HG03342 (cell line): ENCODE results near the gene TRPV6.

Source experiments
- ATAC-seq: cut with Tn5 transposase; IDR thresholded peaks from one replicate; pipeline ENCODE4 v1.9.1; 2021; ENCODE audit warnings: mild to moderate bottlenecking, moderate library complexity; ENCODE audit not compliant: unreplicated experiment

Gene TRPV6

GRCh38 chr7:142855756-142856564, 29.6 kb downstream of the TRPV6 start:
- no peak for ATAC-seq

DNA sequence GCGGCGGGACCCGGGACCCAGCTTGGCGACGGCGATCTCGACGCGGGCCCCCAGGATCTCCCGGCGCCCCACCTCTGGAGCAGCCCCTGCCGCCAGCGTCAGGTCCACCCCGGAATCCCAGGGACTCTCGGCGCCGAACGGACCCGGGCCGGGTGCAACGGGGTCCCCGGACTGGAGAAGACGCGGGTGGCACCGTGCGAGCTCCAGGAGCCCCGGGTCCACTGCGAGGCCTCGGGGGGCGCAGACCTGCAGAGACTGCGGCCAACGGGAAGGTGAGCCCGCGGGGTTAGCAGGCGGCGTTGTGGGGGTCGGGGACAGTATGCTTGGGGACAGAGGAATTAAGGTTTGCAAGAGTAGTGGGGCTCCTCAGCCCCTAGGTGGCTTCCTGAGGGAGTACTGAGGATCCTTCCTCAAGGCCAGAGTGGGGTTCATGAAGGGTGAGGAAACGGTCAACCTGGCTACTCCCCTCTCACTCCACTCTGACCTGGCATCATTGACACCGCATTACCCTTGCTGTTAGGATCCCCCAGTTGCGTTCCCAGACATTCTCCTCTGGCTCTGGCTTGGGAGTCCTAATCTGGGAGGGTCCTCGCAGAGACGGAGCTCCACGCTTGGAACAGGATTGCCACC, 30.3 kb downstream of the TRPV6 start:
- ATAC-seq, result peak; percentile 5

GRCh38 chr7:142854372-142855113, 31.0 kb downstream of the TRPV6 start, which contains the start of gene EPHB6:
EPHB6 (plus strand) TSS chr7:142855076; CDS start chr7:142863228, 8,152 bp downstream.
- peak; percentile 45 for ATAC-seq

DNA sequence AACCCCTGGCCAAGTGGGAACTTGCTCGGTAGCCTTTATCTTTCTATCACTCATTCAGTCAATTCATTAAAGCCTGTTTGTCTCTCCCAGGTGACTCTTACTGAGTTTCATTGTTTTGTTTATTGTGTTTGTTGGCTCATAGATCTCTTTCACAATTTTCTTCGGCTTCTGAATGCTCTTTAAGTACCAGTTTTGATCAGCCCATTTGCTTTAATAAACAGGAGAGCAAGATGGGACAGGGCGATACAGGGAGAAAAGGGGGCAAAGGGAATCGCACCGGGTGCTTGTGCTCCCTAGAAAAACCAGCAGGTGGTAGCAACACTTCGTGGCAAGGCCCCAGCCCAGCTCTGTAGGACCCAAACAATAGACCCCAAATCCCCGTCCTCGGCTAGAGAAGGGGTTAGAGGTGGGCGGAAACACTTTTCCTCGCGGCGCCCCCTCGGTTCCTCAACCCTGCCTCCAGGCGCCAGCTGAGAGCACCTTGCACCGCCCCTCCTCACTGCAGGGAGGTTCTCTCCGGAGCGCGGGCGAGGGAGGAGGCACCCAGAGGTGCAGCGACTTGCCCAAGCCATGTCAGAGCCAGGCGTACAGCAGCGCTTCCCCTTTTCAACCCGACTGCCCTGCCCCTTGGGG, 31.7 kb downstream of the TRPV6 start:
- ATAC-seq, result peak; percentile 84

DNA sequence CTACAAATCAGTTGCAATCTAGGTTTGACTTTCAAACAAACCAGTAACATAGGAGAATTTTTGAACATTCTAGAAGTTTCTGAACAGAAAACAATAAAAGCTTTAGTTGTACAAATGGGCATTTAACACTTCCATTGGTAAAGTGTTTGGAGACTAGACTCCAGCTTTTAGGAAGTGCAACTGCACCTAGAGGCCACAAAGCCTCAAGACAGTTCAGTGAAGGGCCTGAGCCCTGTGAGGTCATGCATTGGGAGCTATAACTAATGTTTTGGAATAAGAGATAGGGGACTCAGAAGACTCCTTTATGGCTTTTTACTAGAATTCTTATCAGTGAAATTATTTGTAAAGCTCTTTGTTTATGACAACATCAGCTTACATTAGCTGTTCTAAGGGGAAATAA, 33.6 kb downstream of the TRPV6 start:
- no peak for ATAC-seq

DNA sequence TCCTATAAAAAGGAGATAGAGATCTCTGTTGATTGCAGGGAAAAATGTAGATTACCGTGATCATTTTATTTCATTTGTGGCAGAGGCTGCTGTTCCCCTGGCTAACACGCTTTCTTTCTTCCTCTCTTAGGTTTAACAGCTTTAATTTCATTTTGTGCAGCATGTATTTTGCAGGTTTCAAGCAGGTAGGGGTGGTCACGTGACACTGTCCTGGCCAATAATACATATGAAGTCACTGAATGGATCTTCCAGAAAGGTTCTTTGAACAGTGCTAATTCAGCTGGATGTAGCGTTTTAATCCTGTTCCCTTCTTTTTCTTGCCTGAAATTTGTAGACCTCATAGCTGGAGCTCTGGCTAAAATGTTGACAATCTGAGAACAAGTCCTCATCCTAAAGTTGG, 34.3 kb downstream of the TRPV6 start:
- ATAC-seq, result no peak

DNA sequence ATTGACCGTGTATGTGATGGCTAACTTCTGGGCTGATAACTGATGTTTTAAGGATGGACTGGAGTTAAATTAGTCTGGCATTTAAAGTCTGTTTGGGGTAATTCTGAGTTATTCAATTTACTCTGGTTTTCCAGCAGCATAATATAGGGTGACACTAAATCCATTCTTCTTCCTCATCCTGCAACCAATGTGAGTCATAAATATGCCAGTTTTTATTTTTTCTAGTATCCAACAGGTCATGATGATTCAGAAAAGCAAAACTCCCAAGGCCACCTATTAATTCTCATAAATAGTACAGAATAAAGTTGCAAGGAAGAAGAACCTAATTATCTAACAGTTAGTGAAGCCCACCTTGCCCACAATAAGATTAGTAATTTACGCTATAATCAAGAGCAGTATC, 38.2 kb downstream of the TRPV6 start:
- ATAC-seq, result no peak

GRCh38 chr7:142842251-142842766, 43.2 kb downstream of the TRPV6 start:
- no peak for ATAC-seq

GRCh38 chr7:142838461-142839213, 46.9 kb downstream of the TRPV6 start:
- no peak for ATAC-seq

DNA sequence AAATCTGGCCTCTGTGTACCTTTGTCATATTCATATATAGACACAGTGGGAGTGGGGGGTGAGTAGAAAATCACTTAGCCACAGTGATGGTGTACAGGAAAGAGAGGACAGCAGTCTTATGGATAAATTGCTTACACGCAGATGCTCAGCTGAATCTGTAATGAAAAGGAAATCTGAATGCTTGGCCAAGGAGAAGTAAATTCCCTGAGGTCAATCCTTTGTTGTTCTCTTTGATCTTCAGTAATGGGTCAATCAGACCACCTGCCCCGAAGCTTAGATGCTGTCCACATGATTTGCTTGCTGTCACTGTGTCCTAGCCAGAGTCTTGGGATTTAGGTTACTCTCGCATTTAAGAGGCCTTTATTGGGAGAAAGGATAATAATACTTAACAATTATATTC, 49.1 kb downstream of the TRPV6 start:
- no peak for ATAC-seq

- no peak for ATAC-seq
Observed at GRCh38 chr7:142835487-142835886, 50.1 kb downstream of the TRPV6 start.

- ATAC-seq, result peak; percentile 54
Observed at GRCh38 chr7:142833174-142834048, 52.1 kb downstream of the TRPV6 start.

DNA sequence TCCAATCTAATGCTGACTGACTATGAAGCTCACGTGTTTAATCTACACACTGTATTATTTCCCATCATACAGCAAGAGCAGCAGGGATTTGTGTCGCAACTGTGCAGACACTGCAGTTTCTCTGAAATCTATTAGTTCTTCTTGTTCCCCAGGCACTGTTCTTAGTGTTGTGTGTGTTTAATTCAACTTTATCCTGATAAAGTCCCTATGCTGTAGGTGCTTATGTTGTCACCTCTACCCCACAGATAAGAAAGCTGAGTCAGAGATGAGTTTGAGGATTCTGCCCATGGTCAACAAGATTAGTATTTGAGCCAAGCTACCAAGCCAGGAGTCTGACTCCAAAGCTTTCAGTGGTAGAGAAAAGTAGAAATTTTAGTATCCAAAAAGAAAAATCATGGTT, 53.1 kb downstream of the TRPV6 start:
- ATAC-seq, result no peak

DNA sequence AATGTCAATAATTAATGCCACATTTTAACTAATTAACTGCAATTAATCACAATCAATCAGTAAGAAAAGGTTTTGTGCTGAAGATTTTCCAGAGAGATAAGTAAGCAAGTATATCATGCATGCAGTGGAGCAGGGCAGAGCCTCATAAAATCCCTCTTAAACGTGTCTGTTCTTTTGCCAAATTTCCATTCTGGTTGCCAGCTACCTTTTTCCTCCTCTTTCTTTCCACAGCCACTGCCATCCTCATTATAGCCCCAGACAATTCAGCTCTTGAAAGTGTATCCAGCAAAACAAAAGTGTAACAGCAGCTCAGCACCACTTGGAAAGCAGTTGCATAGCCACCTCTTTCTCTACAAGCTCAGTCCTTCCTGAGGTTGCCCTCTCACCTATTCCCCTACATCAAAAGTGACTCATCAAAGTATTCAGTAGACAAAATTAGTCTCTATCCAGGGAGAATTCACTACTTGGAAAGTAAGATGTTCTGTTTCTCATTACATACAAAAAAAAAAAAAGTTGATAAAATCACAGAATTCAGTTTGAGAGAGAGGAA, 57.5 kb downstream of the TRPV6 start:
- no peak for ATAC-seq

GRCh38 chr7:142822714-142823113, 62.8 kb downstream of the TRPV6 start:
- ATAC-seq, result no peak
